HL-60/S4 treated with retinoic acid at 250 ng/mL for 4 days and 3 days (cell line): ENCODE data around the gene KRTAP4-16.
"Not testable (repeated sequence)": the region's sequence is repeated elsewhere in the genome, so short reads cannot be mapped to it uniquely, and the experiment has no call there.

Source experiments
- in situ Hi-C: fragments of 300-500 bp; cut with MboI; formaldehyde crosslinking; loops from 2 replicates; pipeline ENCODE4 v1.7.0; 2022; ENCODE audit warnings: low sequenced_read_pairs

Gene KRTAP4-16

GRCh38 chr17:41076788-41077187, 25.2 kb downstream of the KRTAP4-16 start:
- in situ Hi-C loops: no loop called here

GRCh38 chr17:41073676-41074075, 28.3 kb downstream of the KRTAP4-16 start:
- in situ Hi-C loops: no loop called here

GRCh38 chr17:41071606-41072360, 30.2 kb downstream of the KRTAP4-16 start:
- in situ Hi-C loops: no loop called here

- in situ Hi-C loops: no loop called here
Observed at GRCh38 chr17:41069031-41069430, 33.0 kb downstream of the KRTAP4-16 start.

GRCh38 chr17:41067281-41067680, 34.7 kb downstream of the KRTAP4-16 start:
- in situ Hi-C loops: no loop called here

GRCh38 chr17:41065829-41066624, 36.0 kb downstream of the KRTAP4-16 start, which contains the start of gene KRTAP2-4:
Gene KRTAP2-4, minus strand, starts transcription at chr17:41065879. Its CDS starts 34 bp downstream, at chr17:41065845.
- in situ Hi-C loops: no loop called here

- in situ Hi-C loops: not testable (repeated sequence)
Observed at GRCh38 chr17:41065016-41065689, 36.9 kb downstream of the KRTAP4-16 start.

- in situ Hi-C loops: no loop called here
Observed at GRCh38 chr17:41064301-41064700, 37.7 kb downstream of the KRTAP4-16 start.

- in situ Hi-C loops: no loop called here
Observed at GRCh38 chr17:41063449-41063848, 38.6 kb downstream of the KRTAP4-16 start.

GRCh38 chr17:41061964-41062363, 40.0 kb downstream of the KRTAP4-16 start:
- in situ Hi-C loops: no loop called here

GRCh38 chr17:41060052-41060604, 41.9 kb downstream of the KRTAP4-16 start, which contains the start of gene KRTAP2-3:
Gene KRTAP2-3, minus strand, starts transcription at chr17:41060114. Its CDS starts 64 bp downstream, at chr17:41060050.
- in situ Hi-C loops: no loop called here

- in situ Hi-C loops: not testable (repeated sequence)
Observed at GRCh38 chr17:41059276-41060051, 42.5 kb downstream of the KRTAP4-16 start.

GRCh38 chr17:41058741-41059140, 43.3 kb downstream of the KRTAP4-16 start:
- in situ Hi-C loops: no loop called here

- in situ Hi-C loops: no loop called here
Observed at GRCh38 chr17:41057547-41057946, 44.5 kb downstream of the KRTAP4-16 start.

- in situ Hi-C loops: not testable (repeated sequence)
Observed at GRCh38 chr17:41055130-41055529, 46.9 kb downstream of the KRTAP4-16 start, which contains the start of gene KRTAP2-2. Gene KRTAP2-2, minus strand, starts transcription at chr17:41055230. Its CDS starts 19 bp downstream, at chr17:41055211.

GRCh38 chr17:41054556-41054955, 47.5 kb downstream of the KRTAP4-16 start:
- in situ Hi-C loops: not testable (repeated sequence)

- in situ Hi-C loops: no loop called here
Observed at GRCh38 chr17:41054025-41054424, 48.0 kb downstream of the KRTAP4-16 start.

GRCh38 chr17:41052566-41052965, 49.4 kb downstream of the KRTAP4-16 start:
- in situ Hi-C loops: no loop called here
